Body of pancreas (tissue), 4 donors: ENCODE data around the gene CFAP54. TPM values are rescaled to one million over a fixed set of nuclear protein-coding genes. Genes with fewer than 3 reads are reported as not detected.

Experiments
- ATAC-seq: fragments of 150-250 bp; one replicate; pipeline ENCODE4 v1.9.1; 2016
- DNase-seq, 4 donors: peaks; one replicate each; pipeline ENCODE4 v3.0.0-alpha.2; 2019
- H3K27ac ChIP-seq, 4 donors: fragments of 200-600 bp; sonication (generic); 1 replicate in 3 of 4; 2 replicates in 1 of 4; pipeline versions ENCODE4 v1.5.1 to v1.6.1; 2016 to 2019; ENCODE audit warnings: mild to moderate bottlenecking in 1 of 4, mixed read lengths in 1 of 4, moderate library complexity in 1 of 4
- H3K27me3 ChIP-seq, 2 donors: fragments of 200-600 bp; sonication (generic); one replicate each; pipeline ENCODE4 v1.6.0; 2016; ENCODE audit warnings: mild to moderate bottlenecking in 1 of 2
- H3K36me3 ChIP-seq, 2 donors: fragments of 200-600 bp; sonication (generic); replicated peaks in 1 of 2; 2 replicates each; pipeline ENCODE4 v1.5.1; 2016; ENCODE audit warnings: low read depth in 2 of 2; ENCODE audit not compliant: insufficient read depth in 1 of 2
- H3K4me1 ChIP-seq: fragments of 200-600 bp; sonication (generic); one replicate; pipeline ENCODE4 v1.6.0; 2016
- H3K4me3 ChIP-seq, 2 donors: fragments of 200-600 bp; sonication (generic); 1 replicate in 1 of 2; 2 replicates in 1 of 2; pipeline ENCODE4 v1.5.1; 2016 to 2019
- H3K9me3 ChIP-seq, 3 donors: fragments of 200-600 bp; sonication (generic); 1 replicate in 2 of 3; 2 replicates in 1 of 3; pipeline ENCODE4 v1.5.1; 2016
- POLR2A ChIP-seq, 3 donors: fragments of 450-650 bp; IDR thresholded peaks; one replicate each; pipeline ENCODE4 v1.6.1; 2016; ENCODE audit warnings: antibody characterized with exemption in 3 of 3, mild to moderate bottlenecking in 2 of 3
- WGBS, 2 donors: methylation state at CpG; one replicate each; pipeline ENCODE4 v1.1.5; 2017; 5-methylcytosine and 5-hydroxymethylcytosine counted together
- intact Hi-C: fragments of 100-400 bp; cut with DNase I; formaldehyde crosslinking; loops from one replicate; pipeline ENCODE4 v1.15.1; 2023
- total RNA-seq, 2 donors: library from RNA; depleted of rRNA; stranded (reverse); fragments of >200 nt; gene quantifications; one replicate each; pipeline ENCODE4 v1.1.0, GENCODE V29; 2016
- TF ChIP-seq, protein P1 (sequence below), 7 experiments: fragments of 450-650 bp in 4 of 7; fragments of 200-600 bp in 3 of 7; sonication (generic) in 3 of 7; IDR thresholded peaks; one replicate each; pipeline ENCODE4 v1.5.1; 2016 to 2019; ENCODE audit warnings: antibody characterized with exemption in 7 of 7

Gene CFAP54
- total RNA-seq, 2 donors from 2014 or later = 0.52 TPM; not detected in 1

- Histone ChIP-seq H3K4me1 (no peaks in the 10 kb centered on the region), H3K36me3 (no peaks in the 10 kb centered on the region), H3K9me3 (no peaks in the 10 kb centered on the region), H3K27ac (no peak overlapping the region), H3K4me3 (no peak overlapping the region), H3K27me3 (no peaks in the 10 kb centered on the region)
- DNase-seq (peak in 2 of 4 donors; percentile 6 to 22), ATAC-seq (no peak)
- TF ChIP-seq, protein P1, sequence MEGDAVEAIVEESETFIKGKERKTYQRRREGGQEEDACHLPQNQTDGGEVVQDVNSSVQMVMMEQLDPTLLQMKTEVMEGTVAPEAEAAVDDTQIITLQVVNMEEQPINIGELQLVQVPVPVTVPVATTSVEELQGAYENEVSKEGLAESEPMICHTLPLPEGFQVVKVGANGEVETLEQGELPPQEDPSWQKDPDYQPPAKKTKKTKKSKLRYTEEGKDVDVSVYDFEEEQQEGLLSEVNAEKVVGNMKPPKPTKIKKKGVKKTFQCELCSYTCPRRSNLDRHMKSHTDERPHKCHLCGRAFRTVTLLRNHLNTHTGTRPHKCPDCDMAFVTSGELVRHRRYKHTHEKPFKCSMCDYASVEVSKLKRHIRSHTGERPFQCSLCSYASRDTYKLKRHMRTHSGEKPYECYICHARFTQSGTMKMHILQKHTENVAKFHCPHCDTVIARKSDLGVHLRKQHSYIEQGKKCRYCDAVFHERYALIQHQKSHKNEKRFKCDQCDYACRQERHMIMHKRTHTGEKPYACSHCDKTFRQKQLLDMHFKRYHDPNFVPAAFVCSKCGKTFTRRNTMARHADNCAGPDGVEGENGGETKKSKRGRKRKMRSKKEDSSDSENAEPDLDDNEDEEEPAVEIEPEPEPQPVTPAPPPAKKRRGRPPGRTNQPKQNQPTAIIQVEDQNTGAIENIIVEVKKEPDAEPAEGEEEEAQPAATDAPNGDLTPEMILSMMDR (IDR thresholded peaks at IDR 0.05) = no peak
- TF ChIP-seq POLR2A (IDR thresholded peaks at IDR 0.05) = no peak
- WGBS, 2 donors = 31 to 34% methylated on average over 4 of the region's 4 CpGs
- intact Hi-C loops = no loop called here
These were observed 254.2 kb downstream of the CFAP54 start for GRCh38 chr12:96743606-96744005.

- Histone ChIP-seq H3K4me1 (no peaks in the 10 kb centered on the region), H3K4me3 (no peak overlapping the region), H3K27me3 (no peaks in the 10 kb centered on the region), H3K27ac (no peak overlapping the region), H3K36me3 (no peaks in the 10 kb centered on the region), H3K9me3 (no peaks in the 10 kb centered on the region)
- DNase-seq (no peak), ATAC-seq (no peak)
- intact Hi-C loops = no loop called here
- TF ChIP-seq POLR2A (IDR thresholded peaks at IDR 0.05) = no peak
- TF ChIP-seq, protein P1 (IDR thresholded peaks at IDR 0.05) = no peak
- 50 to 73% methylated on average over 1 of the region's 1 CpG for WGBS, 2 donors
These were observed 260.6 kb downstream of the CFAP54 start for GRCh38 chr12:96749999-96750398.

DNA sequence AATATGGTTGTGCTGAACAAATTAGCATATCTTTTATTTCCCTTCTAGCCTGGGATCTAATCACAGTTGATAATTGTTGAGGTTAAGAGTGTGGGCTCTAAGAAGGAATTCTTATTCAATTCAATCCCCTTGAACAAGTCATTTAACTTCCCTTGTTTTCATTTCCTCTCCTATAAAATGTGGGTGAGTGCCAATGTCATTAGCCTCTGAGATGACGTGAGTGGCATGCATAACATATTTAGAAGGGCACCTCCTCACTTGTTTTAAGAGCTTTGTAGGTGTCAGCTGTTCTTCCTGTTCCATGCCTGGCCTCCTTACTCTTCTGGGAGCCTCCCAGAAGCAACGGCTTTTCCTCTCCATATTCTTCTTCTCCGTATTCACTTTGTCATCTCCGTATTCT is 262.2 kb downstream of the CFAP54 start:
- TF ChIP-seq POLR2A (IDR thresholded peaks at IDR 0.05) = no peak
- TF ChIP-seq, protein P1 (IDR thresholded peaks at IDR 0.05) = no peak
- no peaks in the 10 kb centered on the region for H3K36me3 ChIP-seq
- no peak overlapping the region for H3K27ac ChIP-seq
- ATAC-seq = no peak
- H3K27me3 ChIP-seq = no peaks in the 10 kb centered on the region
- H3K4me3 ChIP-seq = no peak overlapping the region
- intact Hi-C loops = no loop called here
- no peaks in the 10 kb centered on the region for H3K9me3 ChIP-seq
- H3K4me1 ChIP-seq = no peaks in the 10 kb centered on the region
- 46 to 52% methylated on average over 4 of the region's 4 CpGs for WGBS, 2 donors
- no peak for DNase-seq

DNA sequence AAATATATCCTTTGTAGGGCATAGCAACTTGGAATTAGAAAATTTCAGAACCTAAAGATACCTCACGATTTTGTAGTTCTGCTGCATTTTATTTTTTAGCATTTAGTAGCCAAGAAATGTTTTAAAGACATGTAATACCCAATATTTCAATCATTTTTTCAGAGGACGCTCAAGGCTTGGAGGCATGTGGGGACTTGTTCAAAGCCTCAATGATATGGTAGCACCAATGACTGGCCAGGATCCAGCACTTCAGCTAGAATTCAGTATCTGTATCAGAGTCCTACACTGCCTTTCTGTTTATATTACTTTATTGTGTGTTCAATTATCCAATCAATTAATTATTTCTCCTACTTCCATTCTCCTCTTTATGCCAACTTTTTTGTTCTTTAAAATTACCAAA is 262.8 kb downstream of the CFAP54 start:
- TF ChIP-seq POLR2A (IDR thresholded peaks at IDR 0.05) = no peak
- TF ChIP-seq, protein P1 (IDR thresholded peaks at IDR 0.05) = no peak
- no peaks in the 10 kb centered on the region for H3K4me1 ChIP-seq
- intact Hi-C loops = no loop called here
- ATAC-seq = no peak
- no peak overlapping the region for H3K4me3 ChIP-seq
- H3K27ac ChIP-seq = no peak overlapping the region
- 48 to 62% methylated on average over 2 of the region's 2 CpGs for WGBS, 2 donors
- no peaks in the 10 kb centered on the region for H3K36me3 ChIP-seq
- DNase-seq = no peak
- no peaks in the 10 kb centered on the region for H3K9me3 ChIP-seq
- H3K27me3 ChIP-seq = no peaks in the 10 kb centered on the region

DNA sequence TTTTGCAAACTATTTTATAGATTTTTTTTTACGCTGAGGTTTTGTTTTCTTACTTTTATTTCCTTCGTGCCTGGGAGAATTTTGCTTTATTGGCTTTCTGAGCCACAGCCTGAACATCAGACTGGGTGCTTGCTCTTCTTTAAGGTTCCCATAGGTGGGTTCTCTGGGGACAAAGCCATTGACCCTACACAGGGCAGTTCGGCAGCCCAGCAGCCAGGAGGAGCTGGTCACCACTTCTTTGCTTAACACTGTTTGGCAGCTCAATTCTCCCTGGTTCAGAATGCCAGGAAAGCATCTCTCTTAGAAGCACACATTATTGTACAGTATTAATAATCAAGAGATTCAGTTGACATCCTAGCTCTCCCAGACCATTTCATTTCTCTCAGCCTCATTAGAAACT is 276.9 kb downstream of the CFAP54 start:
- no peaks in the 10 kb centered on the region for H3K9me3 ChIP-seq
- DNase-seq (no peak), ATAC-seq (no peak)
- no peaks in the 10 kb centered on the region for H3K4me1 ChIP-seq
- intact Hi-C loops = no loop called here
- TF ChIP-seq, protein P1 (IDR thresholded peaks at IDR 0.05) = no peak
- TF ChIP-seq POLR2A (IDR thresholded peaks at IDR 0.05) = no peak
- H3K4me3 ChIP-seq = no peak overlapping the region
- H3K27me3 ChIP-seq = no peaks in the 10 kb centered on the region
- WGBS, 2 donors = 55 to 57% methylated on average over 3 of the region's 3 CpGs
- H3K27ac ChIP-seq = no peak overlapping the region
- no peaks in the 10 kb centered on the region for H3K36me3 ChIP-seq
